NT2/D1 (cell line): ENCODE results near the gene LRRC27.

Experiments used
- YY1 ChIP-seq: IDR thresholded peaks from 2 replicates; pipeline ENCODE4 v1.6.1; 2011; ENCODE audit not compliant: insufficient read length, insufficient read depth
- ZNF274 ChIP-seq: IDR thresholded peaks from 2 replicates; pipeline ENCODE4 v1.6.1; 2011; ENCODE audit warnings: mild to moderate bottlenecking, low read depth, low read length

DNA sequence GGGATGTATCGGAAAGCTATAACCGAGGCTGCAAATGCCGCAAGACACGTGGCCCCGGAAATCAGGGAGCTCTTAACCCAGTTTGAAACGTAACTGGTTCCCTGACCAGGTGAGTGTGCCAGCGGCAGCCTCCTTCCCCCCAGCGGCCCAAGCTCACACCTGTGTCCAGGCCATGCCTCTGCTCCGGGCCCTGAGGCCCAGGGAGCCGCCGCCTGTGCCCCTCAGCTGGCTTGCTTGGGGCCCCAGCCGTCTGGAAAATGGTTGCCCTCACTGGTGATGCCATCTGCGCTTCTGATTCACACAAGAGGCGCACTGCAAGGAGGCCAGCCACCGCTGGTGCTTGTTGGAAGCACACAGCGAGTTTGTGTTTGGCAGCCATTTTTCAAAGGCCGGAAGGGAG, 74.2 kb downstream of the LRRC27 start:
- TF ChIP-seq YY1 = no peak
- no peak for TF ChIP-seq ZNF274
